Testis (tissue), 3 donors: ENCODE results near the gene ACOT4. TPM values are rescaled to one million over a fixed set of nuclear protein-coding genes. Genes with fewer than 3 reads are reported as not detected.

Experiments
- DNase-seq: peaks from one replicate; pipeline ENCODE4 v3.0.0-alpha.2; 2019
- H3K27ac ChIP-seq, 2 donors: fragments of 200-600 bp; sonication (generic); one replicate each; pipeline ENCODE4 v1.5.1; 2019
- H3K27me3 ChIP-seq: fragments of 200-600 bp; sonication (generic); one replicate; pipeline ENCODE4 v1.5.1; 2019
- H3K36me3 ChIP-seq: fragments of 200-600 bp; sonication (generic); one replicate; pipeline ENCODE4 v1.5.1; 2017; ENCODE audit warnings: low read depth; ENCODE audit errors: missing control alignments
- H3K4me1 ChIP-seq: fragments of 200-600 bp; sonication (generic); one replicate; pipeline ENCODE4 v1.5.1; 2019
- H3K4me3 ChIP-seq, 2 donors: fragments of 200-600 bp; sonication (generic); one replicate each; pipeline ENCODE4 v1.5.1; 2017 to 2019
- H3K9me3 ChIP-seq: fragments of 200-600 bp; sonication (generic); one replicate; pipeline ENCODE4 v1.5.1; 2017
- CTCF ChIP-seq, 3 experiments: fragments of 450-650 bp in 2 of 3; fragments of 200-600 bp in 1 of 3; sonication (generic) in 1 of 3; IDR thresholded peaks; one replicate each; pipeline ENCODE4 v1.5.1; 2016 to 2019; ENCODE audit warnings: antibody characterized with exemption in 3 of 3, mild to moderate bottlenecking in 2 of 3, moderate library complexity in 1 of 3
- POLR2A ChIP-seq: fragments of 450-650 bp; IDR thresholded peaks from one replicate; pipeline ENCODE4 v1.6.1; 2017; ENCODE audit warnings: antibody characterized with exemption, mild to moderate bottlenecking, moderate library complexity
- WGBS, 2 donors: methylation state at CpG; one replicate each; pipeline ENCODE4 v1.1.5; 2018; 5-methylcytosine and 5-hydroxymethylcytosine counted together
- intact Hi-C: fragments of 100-400 bp; cut with DNase I; formaldehyde crosslinking; loops from one replicate; pipeline ENCODE4 v1.15.1; 2023; ENCODE audit warnings: low total_unique reads
- polyA plus RNA-seq: library from polyadenylated mRNA; stranded (reverse); fragments of 350-450 nt; fragmentation: Illumina TruSeq; extraction: RNeasy Lipid Tissue Mini Kit (QIAGEN cat#74804); gene quantifications from one replicate; pipeline ENCODE4 v1.2.3, GENCODE V29; 2014; ENCODE audit warnings: low read depth, low replicate concordance; ENCODE audit not compliant: insufficient read depth
- total RNA-seq, 2 donors: library from RNA; depleted of rRNA; stranded (reverse); fragments of >200 nt; gene quantifications; one replicate each; pipeline ENCODE4 v1.2.3, GENCODE V29; 2016

Gene ACOT4
- total and polyA plus RNA-seq, 3 donors from 2014 or later = 3.6 to 8.3 (median 6.1) TPM

GRCh38 chr14:73637830-73638229 lies 46.2 kb downstream of the ACOT4 start:
- Histone ChIP-seq H3K36me3 (no peaks in the 10 kb centered on the region), H3K9me3 (no peaks in the 10 kb centered on the region), H3K27me3 (no peaks in the 10 kb centered on the region), H3K4me3 (no peak overlapping the region), H3K4me1 (peaks cover 5% of the 10 kb centered on the region), H3K27ac (no peak overlapping the region)
- TF ChIP-seq POLR2A (no peak), CTCF (IDR thresholded peaks at IDR 0.05) (no peak)
- WGBS, 2 donors = 82 to 91% methylated on average over 5 of the region's 5 CpGs
- intact Hi-C loops = no loop called here
- no peak for DNase-seq

- Histone ChIP-seq H3K9me3 (no peaks in the 10 kb centered on the region), H3K4me3 (no peak overlapping the region), H3K27ac (no peak overlapping the region), H3K27me3 (no peaks in the 10 kb centered on the region), H3K36me3 (no peaks in the 10 kb centered on the region), H3K4me1 (peaks cover 4% of the 10 kb centered on the region)
- no peak for DNase-seq
- intact Hi-C loops = no loop called here
- 91 to 97% methylated on average over 5 of the region's 5 CpGs for WGBS, 2 donors
- TF ChIP-seq POLR2A (no peak), CTCF (IDR thresholded peaks at IDR 0.05) (no peak)
These were observed 49.2 kb downstream of the ACOT4 start for GRCh38 chr14:73640796-73641365.

- intact Hi-C loops = no loop called here
- H3K4me3 ChIP-seq = peak within 1 kb of the TSS; percentile 70 to 73
These were observed 53.0 kb downstream of the ACOT4 start, which contains the start of gene DNAL1 for GRCh38 chr14:73644531-73645247. DNAL1 (plus strand) TSS chr14:73644986; CDS start chr14:73645040, 54 bp downstream.

GRCh38 chr14:73645248-73645610 lies 53.6 kb downstream of the ACOT4 start:
- DNase-seq = no peak
- Histone ChIP-seq H3K4me1 (peaks cover 5% of the 10 kb centered on the region), H3K9me3 (no peaks in the 10 kb centered on the region), H3K4me3 (peak overlapping the region; percentile 70 to 73), H3K27me3 (no peaks in the 10 kb centered on the region), H3K36me3 (no peaks in the 10 kb centered on the region), H3K27ac (peak overlapping the region; percentile 76 to 93)
- no peak for TF ChIP-seq POLR2A
- no peak for TF ChIP-seq CTCF (IDR thresholded peaks at IDR 0.05)
- intact Hi-C loops = no loop called here
- WGBS, 2 donors = 5 to 6% methylated on average over 7 of the region's 7 CpGs

More at GRCh38 chr14:73644531-73645247, 53.0 kb downstream of the ACOT4 start, which contains the start of gene DNAL1:
- Histone ChIP-seq H3K4me1 (peaks cover 5% of the 10 kb centered on the region), H3K9me3 (no peaks in the 10 kb centered on the region), H3K36me3 (no peaks in the 10 kb centered on the region), H3K27me3 (no peaks in the 10 kb centered on the region), H3K27ac (peak within 1 kb of the TSS; percentile 76 to 93)
- DNase-seq = peak; percentile 95
- TF ChIP-seq CTCF (IDR thresholded peaks at IDR 0.05) = no peak
- TF ChIP-seq POLR2A = peak; percentile 51
- WGBS, 2 donors = 1% methylated on average over 42 to 43 of the region's 43 CpGs

Other genes with a start within 250 kb of the ACOT4 start
- gene NUMB, start 133.3 kb upstream of the ACOT4 start, total RNA-seq = 10 to 100 TPM; 69.7 to 78.7 TPM
- 60.3 TPM for gene NUMB, start 133.3 kb upstream of the ACOT4 start, polyA plus RNA-seq
- 10 to 100 TPM; 76.6 to 88.0 TPM for gene RIOX1, start 100.9 kb upstream of the ACOT4 start, total RNA-seq
- 25.4 TPM for gene RIOX1, start 100.9 kb upstream of the ACOT4 start, polyA plus RNA-seq
- 10 to 100 TPM; 10.6 to 13.4 TPM for gene ACOT1, start 54.7 kb upstream of the ACOT4 start, total RNA-seq
- gene ACOT1, start 54.7 kb upstream of the ACOT4 start, polyA plus RNA-seq = 4.9 TPM
- 10 to 100 TPM; 11.1 to 11.8 TPM for gene HEATR4, start 32.9 kb upstream of the ACOT4 start, total RNA-seq
- 27.0 TPM for gene HEATR4, start 32.9 kb upstream of the ACOT4 start, polyA plus RNA-seq
- 10 to 100 TPM; 34.8 to 74.6 TPM for gene ACOT2, start 22.7 kb upstream of the ACOT4 start, total RNA-seq
- gene ACOT2, start 22.7 kb upstream of the ACOT4 start, polyA plus RNA-seq = 26.0 TPM
- 1 to 10 TPM in 1 of 2 donors, under 1 TPM in 1; 0.94 to 1.2 TPM for gene ACOT6, start 20.6 kb downstream of the ACOT4 start, total RNA-seq
- 0.57 TPM for gene ACOT6, start 20.6 kb downstream of the ACOT4 start, polyA plus RNA-seq
- 10 to 100 TPM; 14.6 to 19.0 TPM for gene DNAL1, start 53.1 kb downstream of the ACOT4 start, total RNA-seq
- gene DNAL1, start 53.1 kb downstream of the ACOT4 start, polyA plus RNA-seq = 136 TPM
- 10 to 100 TPM; 74.8 to 85.6 TPM for gene PNMA1, start 122.5 kb downstream of the ACOT4 start, total RNA-seq
- gene PNMA1, start 122.5 kb downstream of the ACOT4 start, polyA plus RNA-seq = 184 TPM